H1 (cell line): ENCODE data around the gene RNFT2. TPM values are rescaled to one million over a fixed set of nuclear protein-coding genes. Genes with fewer than 3 reads are reported as not detected.
"Not testable (repeated sequence)": the region's sequence is repeated elsewhere in the genome, so short reads cannot be mapped to it uniquely, and the experiment has no call there.

Source experiments
- CTCF ChIA-PET: fragments of 300-600 bp; sonication (Branson Sonifier 250); formaldehyde crosslinking; loops from one replicate; lab custom pipeline; 2021; ENCODE audit not compliant: partially characterized antibody; lab: Charles Lee
- POLR2A ChIA-PET: fragments of 300-600 bp; sonication (Branson Sonifier 250); formaldehyde crosslinking; loops from one replicate; lab custom pipeline; 2021; ENCODE audit warnings: inconsistent platforms; ENCODE audit not compliant: partially characterized antibody; lab: Charles Lee
- DNase-seq, 2 experiments: peaks; one replicate each; pipeline versions ENCODE4 v3.0.0 to v3.0.0-alpha.2; 2010 to 2022; ENCODE audit warnings: low spot score in 2 of 2, low read depth in 1 of 2, mixed read lengths in 1 of 2
- FAIRE-seq: peaks from 2 replicates; lab custom pipeline; 2011; peaks lifted over from hg19 to GRCh38; lab: Jason Lieb, UNC
- H2AFZ ChIP-seq: 2 replicates; pipeline ENCODE4 v1.8.1; 2012; ENCODE audit warnings: low read length, inconsistent platforms
- H2AK5ac ChIP-seq: 2 replicates; pipeline ENCODE4 v1.6.1; 2013; ENCODE audit warnings: low read depth, low read length
- H2BK120ac ChIP-seq: replicated peaks from 2 replicates; pipeline ENCODE3; 2013; ENCODE audit warnings: low read depth, low read length, inconsistent platforms
- H2BK12ac ChIP-seq: 2 replicates; pipeline ENCODE4 v1.6.1; 2013; ENCODE audit warnings: low read depth, low read length
- H2BK15ac ChIP-seq: 2 replicates; pipeline ENCODE4 v1.6.1; 2013; ENCODE audit warnings: low read length
- H2BK20ac ChIP-seq: 2 replicates; pipeline ENCODE4 v1.6.1; 2013; ENCODE audit warnings: low read length
- H2BK5ac ChIP-seq: 2 replicates; pipeline ENCODE4 v1.6.1; 2013; ENCODE audit warnings: low read depth, low read length
- H3K14ac ChIP-seq: 2 replicates; pipeline ENCODE4 v1.6.1; 2013; ENCODE audit warnings: inconsistent platforms; ENCODE audit not compliant: insufficient read length
- H3K18ac ChIP-seq: 2 replicates; pipeline ENCODE4 v1.6.1; 2013; ENCODE audit warnings: low read length; ENCODE audit errors: extremely low read depth
- H3K23ac ChIP-seq: 2 replicates; pipeline ENCODE4 v1.6.1; 2013; ENCODE audit warnings: inconsistent platforms; ENCODE audit not compliant: insufficient read length
- H3K23me2 ChIP-seq: 2 replicates; pipeline ENCODE4 v1.6.1; 2013; ENCODE audit warnings: low read depth, low read length
- H3K27ac ChIP-seq: 2 replicates; pipeline ENCODE4 v1.6.1; 2011; ENCODE audit warnings: low read depth, low read length, inconsistent platforms
- H3K27me3 ChIP-seq, 4 experiments: replicated peaks in 1 of 4; 1 replicate in 1 of 4; 2 replicates in 3 of 4; pipeline versions ENCODE4 v1.6.1 to v1.8.1; 2011 to 2013; ENCODE audit warnings: low read length in 3 of 4, mild to moderate bottlenecking in 3 of 4, inconsistent platforms in 2 of 4, mixed read lengths in 2 of 4, moderate library complexity in 1 of 4; ENCODE audit not compliant: control insufficient read depth in 3 of 4, insufficient read depth in 3 of 4; ENCODE audit errors: extremely low read depth in 1 of 4
- H3K36me3 ChIP-seq, 4 experiments: 2 replicates each; pipeline versions ENCODE4 v1.6.1 to v1.8.1; 2011 to 2013; ENCODE audit warnings: mild to moderate bottlenecking in 4 of 4, low read length in 3 of 4, moderate library complexity in 2 of 4, control low read depth in 1 of 4, inconsistent platforms in 1 of 4; ENCODE audit not compliant: insufficient read depth in 4 of 4, control insufficient read depth in 2 of 4
- H3K4ac ChIP-seq: replicated peaks from 2 replicates; pipeline ENCODE3; 2013; ENCODE audit warnings: low read length, low read depth, mixed read lengths, inconsistent platforms; ENCODE audit not compliant: insufficient read length
- H3K4me1 ChIP-seq, 4 experiments: replicated peaks in 1 of 4; 1 replicate in 1 of 4; 2 replicates in 3 of 4; pipeline versions ENCODE4 v1.6.1 to v1.8.1; 2011 to 2013; ENCODE audit warnings: low read length in 3 of 4, inconsistent platforms in 2 of 4, mixed read lengths in 1 of 4; ENCODE audit not compliant: insufficient read depth in 4 of 4, control insufficient read depth in 3 of 4
- H3K4me2 ChIP-seq, 2 experiments: 2 replicates each; pipeline versions ENCODE4 v1.6.1 to v1.8.1; 2011 to 2013; ENCODE audit warnings: low read depth in 2 of 2, low read length in 2 of 2, control low read depth in 1 of 2, inconsistent platforms in 1 of 2, mild to moderate bottlenecking in 1 of 2; ENCODE audit not compliant: insufficient read depth in 1 of 2
- H3K4me3 ChIP-seq, 4 experiments: fragments of 200-600, 300-600 bp in 1 of 4; sonication (generic), shearing (Covaris generic), sonication (Bioruptor Twin) in 1 of 4; 2 replicates each; pipeline versions ENCODE4 v1.5.1 to v1.8.1; 2011 to 2016; ENCODE audit warnings: low read length in 4 of 4, low read depth in 3 of 4, control low read depth in 2 of 4, inconsistent platforms in 2 of 4, mild to moderate bottlenecking in 2 of 4, mixed read lengths in 1 of 4, moderate library complexity in 1 of 4; ENCODE audit not compliant: insufficient read depth in 2 of 4; ENCODE audit errors: extremely low read depth in 1 of 4
- H3K56ac ChIP-seq: replicated peaks from 2 replicates; pipeline ENCODE3; 2013; ENCODE audit warnings: low read depth, mild to moderate bottlenecking, mixed read lengths, low read length, inconsistent platforms; ENCODE audit not compliant: insufficient read length
- H3K79me1 ChIP-seq: 2 replicates; pipeline ENCODE4 v1.6.1; 2013; ENCODE audit warnings: low read depth, low read length, control low read depth
- H3K79me2 ChIP-seq, 2 experiments: 2 replicates each; pipeline versions ENCODE4 v1.6.1 to v1.8.1; 2012 to 2013; ENCODE audit warnings: low read length in 2 of 2, mild to moderate bottlenecking in 2 of 2, inconsistent platforms in 1 of 2; ENCODE audit not compliant: insufficient read depth in 2 of 2, control insufficient read depth in 1 of 2
- H3K9ac ChIP-seq, 4 experiments: replicated peaks in 1 of 4; 1 replicate in 1 of 4; 2 replicates in 3 of 4; pipeline versions ENCODE4 v1.6.1 to v1.8.1; 2011 to 2013; ENCODE audit warnings: low read depth in 3 of 4, low read length in 3 of 4, control low read depth in 2 of 4, mild to moderate bottlenecking in 2 of 4, moderate library complexity in 2 of 4, inconsistent platforms in 1 of 4; ENCODE audit errors: extremely low read depth in 1 of 4
- H3K9me3 ChIP-seq, 2 experiments: 2 replicates each; pipeline versions ENCODE4 v1.6.1 to v1.8.1; 2012 to 2013; ENCODE audit warnings: mild to moderate bottlenecking in 2 of 2, moderate library complexity in 2 of 2, control low read depth in 1 of 2, inconsistent platforms in 1 of 2, low read depth in 1 of 2, low read length in 1 of 2, mixed read lengths in 1 of 2; ENCODE audit not compliant: insufficient read depth in 2 of 2
- H4K20me1 ChIP-seq, 2 experiments: replicated peaks in 1 of 2; 2 replicates each; pipeline versions ENCODE3 to v1.8.1; 2011 to 2013; ENCODE audit warnings: inconsistent platforms in 2 of 2, low read length in 2 of 2, mild to moderate bottlenecking in 1 of 2; ENCODE audit not compliant: insufficient read depth in 2 of 2, control insufficient read depth in 1 of 2
- H4K5ac ChIP-seq: 2 replicates; pipeline ENCODE4 v1.6.1; 2013; ENCODE audit warnings: low read length, low read depth, mixed read lengths, inconsistent platforms; ENCODE audit not compliant: insufficient read length
- H4K8ac ChIP-seq: 2 replicates; pipeline ENCODE4 v1.8.0; 2013; ENCODE audit warnings: mild to moderate bottlenecking, moderate library complexity, low read length, inconsistent platforms; ENCODE audit not compliant: insufficient read depth; ENCODE audit errors: extremely low read depth
- H4K91ac ChIP-seq: replicated peaks from 2 replicates; pipeline ENCODE3; 2013; ENCODE audit warnings: low read length, mixed read lengths, inconsistent platforms; ENCODE audit not compliant: insufficient read length
- polyA plus RNA-seq, 7 experiments: library from polyadenylated mRNA; depleted of rRNA in 3 of 7; stranded (reverse) in 5 of 7; unstranded in 2 of 7; fragments of >200 nt in 5 of 7; fragments of 200-250 nt in 2 of 7; gene quantifications; 1 replicate in 5 of 7; 2 replicates in 1 of 7; 4 replicates in 1 of 7; pipeline versions ENCODE4 v1.2.1 to v1.2.3, GENCODE V29; 2011 to 2013; ENCODE audit warnings: missing spikeins in 2 of 7, mixed read lengths in 2 of 7
- total RNA-seq: library from RNA; stranded (reverse); fragmentation: NEBNext Ultra II Directional; extraction: Animal tissue kit (Norgen Biotek cat#: 25700); gene quantifications from 2 replicates; pipeline ENCODE4 v1.2.1, GENCODE V29; 2021

The RNFT2 gene
- total and polyA plus RNA-seq, 2 of the 8 experiments (the other 6 are each of a cell fraction or from before 2014, with no cell fraction given): 14.2 to 33.1 TPM

GRCh38 chr12:116789562-116789961 lies 51.4 kb downstream of the RNFT2 start:
- H3K4me2 ChIP-seq, H3K4me1 ChIP-seq, H3K27me3 ChIP-seq, H4K8ac ChIP-seq, H3K14ac ChIP-seq, DNase-seq, H3K79me1 ChIP-seq, H3K36me3 ChIP-seq, H2BK20ac ChIP-seq, H3K79me2 ChIP-seq, H3K4me3 ChIP-seq, H2BK12ac ChIP-seq, H2AK5ac ChIP-seq, H4K5ac ChIP-seq, H2BK5ac ChIP-seq, POLR2A ChIA-PET, H2BK15ac ChIP-seq, H3K4ac ChIP-seq, FAIRE-seq, H3K18ac ChIP-seq, H3K9ac ChIP-seq, H3K23ac ChIP-seq, H4K20me1 ChIP-seq, H3K9me3 ChIP-seq, H2BK120ac ChIP-seq, H3K27ac ChIP-seq, H4K91ac ChIP-seq, H2AFZ ChIP-seq: not testable (repeated sequence)
- CTCF ChIA-PET: interaction anchor here (1.1 kb wide), 1 partner anchor 93 kb away, joined by 3 read pairs; no protein-coding TSS in a partner anchor
- Histone ChIP-seq H3K56ac (peak overlapping the region; percentile 69), H3K23me2 (peaks cover 17% of the 10 kb centered on the region; the same call in 1 of the 2 replicates)
